GM18520 (cell line): Measurements from ENCODE around the gene PFKFB2.
"Not testable (repeated sequence)": the region's sequence is repeated elsewhere in the genome, so short reads cannot be mapped to it uniquely, and the experiment has no call there.

Experiments
- ATAC-seq: cut with Tn5 transposase; IDR thresholded peaks from one replicate; pipeline ENCODE4 v1.9.1; 2021; ENCODE audit not compliant: unreplicated experiment

Gene PFKFB2

GRCh38 chr1:207036865-207037264 lies 16.2 kb upstream of the PFKFB2 start:
- ATAC-seq = no peak

- no peak for ATAC-seq
These were observed 13.5 kb upstream of the PFKFB2 start for GRCh38 chr1:207039380-207040180.

GRCh38 chr1:207040181-207040533 lies 12.9 kb upstream of the PFKFB2 start:
- ATAC-seq = no peak

GRCh38 chr1:207041397-207041796 lies 11.7 kb upstream of the PFKFB2 start:
- not testable (repeated sequence) for ATAC-seq

DNA sequence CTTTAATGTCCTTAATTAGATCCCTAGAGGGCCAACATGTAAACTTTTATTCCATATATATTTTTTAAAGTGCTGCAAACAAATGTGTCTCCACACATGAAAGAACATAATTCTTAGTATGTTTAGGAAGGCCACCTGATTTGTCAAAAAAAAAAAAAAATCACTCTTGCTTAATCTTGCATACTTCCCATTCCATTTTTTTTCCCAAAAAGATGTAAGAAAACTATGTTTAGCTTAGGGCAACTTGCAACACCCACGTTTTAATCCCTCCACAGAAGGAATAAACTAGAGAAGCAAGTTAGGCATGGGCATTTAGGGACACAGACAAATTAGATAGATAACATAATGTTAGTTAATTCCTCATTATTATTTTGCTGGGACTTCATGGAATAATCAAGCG lies 7.6 kb upstream of the PFKFB2 start:
- no peak for ATAC-seq

GRCh38 chr1:207047505-207047904 lies 5.6 kb upstream of the PFKFB2 start:
- no peak for ATAC-seq

DNA sequence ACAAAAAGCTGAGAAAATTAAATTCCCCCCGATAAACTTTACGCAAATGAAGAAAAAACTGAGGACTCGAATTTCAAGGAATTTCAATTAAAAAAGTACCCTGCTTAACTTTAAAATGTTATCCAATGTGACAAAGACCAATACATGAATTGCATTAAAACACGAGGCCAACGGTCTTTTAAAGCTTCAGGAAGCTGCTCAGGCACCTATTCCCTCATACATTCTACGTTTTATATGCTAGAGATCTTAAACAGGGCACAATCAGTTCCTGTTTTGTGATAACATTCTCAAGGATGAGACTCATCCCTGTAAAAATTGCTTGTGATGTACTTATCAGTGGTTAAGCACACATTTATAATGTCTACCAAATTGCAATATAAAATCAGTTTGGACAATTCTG lies 5.0 kb upstream of the PFKFB2 start:
- ATAC-seq = no peak

DNA sequence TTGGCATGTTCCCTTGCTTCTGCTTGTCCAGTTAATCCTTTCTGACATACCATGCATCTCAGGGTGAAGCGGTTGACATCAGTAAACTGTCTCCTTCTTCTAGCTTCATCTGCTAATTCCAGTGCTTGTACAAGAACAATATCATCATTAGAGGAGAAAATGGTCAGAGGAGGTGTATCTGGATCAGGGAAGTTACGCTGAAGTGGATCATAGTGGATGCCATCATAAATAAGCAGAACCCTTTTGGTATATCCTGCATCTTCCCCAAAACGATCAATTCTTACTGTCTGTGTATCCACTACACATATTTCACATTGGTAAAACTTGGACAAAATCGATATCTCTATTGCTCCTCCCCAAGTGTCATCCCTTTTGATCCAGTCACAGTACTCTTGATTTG lies 4.0 kb upstream of the PFKFB2 start:
- ATAC-seq = no peak

GRCh38 chr1:207049514-207049913 lies 3.6 kb upstream of the PFKFB2 start:
- no peak for ATAC-seq

DNA sequence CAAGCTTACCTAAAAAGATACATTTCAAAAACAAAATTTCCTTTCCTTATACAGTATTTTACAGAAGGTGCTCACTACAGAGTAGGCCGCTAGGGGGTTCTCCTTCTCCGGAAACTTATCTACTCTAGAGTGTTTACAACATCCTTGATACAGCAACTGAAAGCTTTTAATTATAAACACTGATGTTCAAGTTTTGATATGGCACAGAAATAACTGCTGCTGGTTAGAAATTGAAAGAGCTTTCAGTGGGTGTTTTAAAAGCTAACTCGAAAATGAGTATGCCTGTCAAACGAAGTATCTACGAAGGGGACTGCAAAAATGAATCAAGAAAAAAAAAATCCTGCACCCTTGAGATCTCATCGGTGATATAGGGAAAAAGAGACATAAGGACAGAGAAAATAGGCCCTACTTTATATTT lies 3.1 kb upstream of the PFKFB2 start:
- no peak for ATAC-seq

- peak; percentile 49 for ATAC-seq
These were observed 2.4 kb upstream of the PFKFB2 start for GRCh38 chr1:207050480-207051190.

DNA sequence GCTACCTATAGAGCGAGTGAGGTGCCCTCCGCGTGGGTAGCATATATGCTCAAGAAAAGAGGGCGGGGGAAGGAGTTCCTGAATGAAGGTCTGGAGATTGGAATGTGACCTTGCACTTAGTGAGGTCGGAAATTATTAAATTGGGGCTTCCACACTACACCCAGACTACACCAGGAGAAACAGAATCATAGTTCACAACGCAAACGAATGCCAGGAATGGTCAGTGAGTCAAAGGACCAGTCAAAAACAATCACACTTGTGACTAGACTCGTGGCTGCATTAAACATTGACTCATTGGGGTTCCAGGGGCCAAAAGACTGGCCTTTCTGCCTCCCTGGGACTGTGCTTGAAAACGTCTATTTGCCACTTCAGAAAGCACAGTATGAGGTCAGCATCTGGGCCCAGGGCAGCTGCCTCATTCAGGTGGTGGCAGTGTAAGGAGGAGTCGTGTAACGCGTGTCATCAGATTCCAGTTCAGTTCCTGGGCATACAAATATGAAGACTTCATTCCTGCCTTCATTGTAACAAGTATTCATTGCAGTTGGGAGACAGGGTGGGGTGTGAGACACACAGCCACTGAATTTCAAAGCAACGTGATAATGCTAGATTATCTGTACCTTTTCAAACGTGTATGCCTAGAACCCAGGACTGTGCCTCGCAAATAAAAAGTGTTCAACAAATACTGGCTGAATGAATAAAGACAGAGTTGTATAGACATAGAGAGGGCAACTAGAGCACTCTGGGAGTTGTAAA lies 1.7 kb upstream of the PFKFB2 start, which contains the start of gene YOD1:
Gene YOD1 (minus strand): TSS at position 18 of the 753 bp plus-strand sequence. CDS start 178 bp downstream, outside the sequence.
- ATAC-seq = no peak

GRCh38 chr1:207054491-207054890 lies 1.4 kb downstream of the PFKFB2 start:
- ATAC-seq = no peak

GRCh38 chr1:207055386-207056001 lies 2.4 kb downstream of the PFKFB2 start:
- no peak for ATAC-seq

DNA sequence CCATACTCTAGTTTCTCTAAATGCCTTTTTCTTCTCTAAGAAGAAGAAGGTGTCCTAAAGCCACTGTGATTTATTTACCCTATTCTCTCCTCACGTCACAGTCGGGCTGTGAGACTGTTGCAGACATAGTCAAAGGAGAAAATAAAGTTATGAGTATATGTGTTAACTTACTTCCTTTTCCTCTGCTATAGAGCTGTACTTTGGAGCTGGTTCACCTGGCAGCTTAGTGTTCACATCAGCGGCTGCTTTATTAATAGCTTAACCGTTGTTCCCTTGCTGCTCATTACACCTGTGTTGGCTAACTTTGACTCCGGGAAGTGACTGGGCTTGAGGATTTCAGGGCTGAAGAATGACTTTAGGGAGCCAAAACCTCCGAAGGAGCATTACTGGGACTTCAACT lies 3.6 kb downstream of the PFKFB2 start:
- no peak for ATAC-seq

- no peak for ATAC-seq
These were observed 5.2 kb downstream of the PFKFB2 start for GRCh38 chr1:207058252-207058651.

GRCh38 chr1:207058878-207059867 lies 6.1 kb downstream of the PFKFB2 start:
- ATAC-seq = no peak

DNA sequence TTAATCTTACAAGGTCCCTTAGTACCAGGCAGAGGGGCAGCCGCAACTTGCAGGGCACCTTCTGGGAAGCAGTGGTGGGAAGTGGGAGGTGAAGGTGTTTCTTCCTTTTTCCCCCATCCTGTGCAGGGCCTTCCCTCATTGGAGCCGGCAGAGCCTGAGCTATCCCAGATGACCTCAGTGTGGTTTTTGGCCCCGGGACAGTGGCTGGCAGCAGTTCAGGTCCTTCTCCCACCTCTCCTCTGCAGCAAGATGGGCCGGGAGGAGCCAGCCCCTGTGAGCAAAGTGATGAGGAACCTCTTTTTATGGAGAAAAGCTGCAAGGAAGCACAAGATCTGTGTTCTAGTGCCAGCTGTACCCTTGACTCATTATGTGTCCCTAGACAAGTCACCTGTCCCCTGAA lies 6.8 kb downstream of the PFKFB2 start:
- no peak for ATAC-seq

GRCh38 chr1:207060596-207060995 lies 7.5 kb downstream of the PFKFB2 start:
- no peak for ATAC-seq

- no peak for ATAC-seq
These were observed 9.0 kb downstream of the PFKFB2 start for GRCh38 chr1:207062058-207062457.
